GM21360 (cell line): ENCODE data around the gene RPS27A.
"Not testable (repeated sequence)": the region's sequence is repeated elsewhere in the genome, so short reads cannot be mapped to it uniquely, and the experiment has no call there.

Experiments
- ATAC-seq: cut with Tn5 transposase; IDR thresholded peaks from one replicate; pipeline ENCODE4 v1.9.1; 2021; ENCODE audit warnings: mild to moderate bottlenecking, moderate library complexity; ENCODE audit not compliant: unreplicated experiment

RPS27A gene

GRCh38 chr2:55236992-55237543 is 4.6 kb downstream of the RPS27A start:
- ATAC-seq = no peak

GRCh38 chr2:55239656-55240222 is 7.3 kb downstream of the RPS27A start:
- ATAC-seq = no peak

GRCh38 chr2:55241582-55241981 is 9.1 kb downstream of the RPS27A start:
- not testable (repeated sequence) for ATAC-seq

- ATAC-seq = no peak
Measured at GRCh38 chr2:55242617-55243016, 10.1 kb downstream of the RPS27A start.

GRCh38 chr2:55245411-55245810 is 12.9 kb downstream of the RPS27A start:
- no peak for ATAC-seq

GRCh38 chr2:55247025-55247424 is 14.5 kb downstream of the RPS27A start:
- no peak for ATAC-seq

- ATAC-seq = no peak
Measured at GRCh38 chr2:55252832-55253231, 20.3 kb downstream of the RPS27A start.

- ATAC-seq = not testable (repeated sequence)
Measured at GRCh38 chr2:55259586-55259985, 27.1 kb downstream of the RPS27A start.

GRCh38 chr2:55268288-55268906 is 35.9 kb downstream of the RPS27A start:
- ATAC-seq = no peak

- peak; percentile 93 for ATAC-seq
Measured at GRCh38 chr2:55268907-55269644, 36.6 kb downstream of the RPS27A start, which contains the start of gene MTIF2. MTIF2 (minus strand) TSS chr2:55269231; CDS start chr2:55263858, 5,373 bp downstream.

GRCh38 chr2:55269645-55269990 is 37.1 kb downstream of the RPS27A start:
- ATAC-seq = no peak

- ATAC-seq = not testable (repeated sequence)
Measured at GRCh38 chr2:55274346-55274745, 41.9 kb downstream of the RPS27A start.

GRCh38 chr2:55277310-55277709 is 44.8 kb downstream of the RPS27A start:
- ATAC-seq = no peak

GRCh38 chr2:55279214-55279835 is 46.8 kb downstream of the RPS27A start:
- not testable (repeated sequence) for ATAC-seq

GRCh38 chr2:55279859-55280424 is 47.5 kb downstream of the RPS27A start:
- not testable (repeated sequence) for ATAC-seq

- not testable (repeated sequence) for ATAC-seq
Measured at GRCh38 chr2:55280851-55281546, 48.5 kb downstream of the RPS27A start.

- ATAC-seq = peak; percentile 98
Measured at GRCh38 chr2:55282110-55282917, 49.8 kb downstream of the RPS27A start.

- no peak for ATAC-seq
Measured at GRCh38 chr2:55283083-55283482, 50.6 kb downstream of the RPS27A start.
